SK-N-SH treated with all-trans-retinoic acid at 6 μM for 48 hours (cell line): ENCODE data around the gene SLC8A3.
A peak's percentile ranks its signal among the peaks of the same experiment; 100 is the strongest.

Source experiments
- ATAC-seq: fragments of 200-7000 bp; cut with Tn5 transposase; 3 replicates; pipeline ENCODE4 v1.9.1; 2020; ENCODE audit warnings: mild to moderate bottlenecking, moderate library complexity
- ARNTL ChIP-seq: fragments of 450-650 bp; formaldehyde crosslinking; IDR thresholded peaks from 2 replicates; pipeline ENCODE4 v1.5.0; 2020; ENCODE audit warnings: low read depth, mild to moderate bottlenecking, moderate library complexity, borderline replicate concordance
- BACH2 ChIP-seq: fragments of 250-450 bp; sonication (Bioruptor Pico); IDR thresholded peaks from 2 replicates; pipeline ENCODE4 v1.9.0; 2021; ENCODE audit warnings: mild to moderate bottlenecking, borderline replicate concordance
- CSDC2 ChIP-seq: fragments of 250-450 bp; sonication (Bioruptor Pico); IDR thresholded peaks from 2 replicates; pipeline ENCODE4 v1.5.0; 2020; ENCODE audit warnings: mild to moderate bottlenecking, moderate library complexity
- ESRRG ChIP-seq: fragments of 250-450 bp; sonication (Bioruptor Pico); IDR thresholded peaks from 2 replicates; pipeline ENCODE4 v1.6.1; 2021; ENCODE audit warnings: mild to moderate bottlenecking
- PATZ1 ChIP-seq: fragments of 250-450 bp; sonication (Bioruptor Pico); IDR thresholded peaks from 2 replicates; pipeline ENCODE4 v1.8.0; 2020; ENCODE audit warnings: mild to moderate bottlenecking, moderate library complexity, borderline replicate concordance
- POU6F1 ChIP-seq: fragments of 250-450 bp; sonication (Bioruptor Pico); IDR thresholded peaks from 2 replicates; pipeline ENCODE4 v1.8.0; 2021; ENCODE audit warnings: low read depth, mild to moderate bottlenecking, moderate library complexity, borderline replicate concordance
- PPARA ChIP-seq: fragments of 250-450 bp; sonication (Bioruptor Pico); IDR thresholded peaks from 2 replicates; pipeline ENCODE4 v1.5.0; 2020; ENCODE audit warnings: mild to moderate bottlenecking, borderline replicate concordance
- RARB ChIP-seq: fragments of 250-450 bp; sonication (Bioruptor Pico); IDR thresholded peaks from 2 replicates; pipeline ENCODE4 v1.8.0; 2021; ENCODE audit warnings: mild to moderate bottlenecking, moderate library complexity
- SNAI2 ChIP-seq: fragments of 250-450 bp; sonication (Bioruptor Pico); IDR thresholded peaks from 2 replicates; pipeline ENCODE4 v1.5.0; 2020; ENCODE audit warnings: mild to moderate bottlenecking, moderate library complexity
- TCF4 ChIP-seq: fragments of 250-450 bp; sonication (Bioruptor Pico); IDR thresholded peaks from 2 replicates; pipeline ENCODE4 v1.8.0; 2021; ENCODE audit warnings: mild to moderate bottlenecking, moderate library complexity, borderline replicate concordance
- TOX ChIP-seq: fragments of 250-450 bp; sonication (Bioruptor Pico); IDR thresholded peaks from 2 replicates; pipeline ENCODE4 v1.8.0; 2021; ENCODE audit warnings: mild to moderate bottlenecking, moderate library complexity, borderline replicate concordance
- TSHZ2 ChIP-seq: fragments of 250-450 bp; sonication (Bioruptor Pico); IDR thresholded peaks from 2 replicates; pipeline ENCODE4 v1.5.0; 2020; ENCODE audit warnings: mild to moderate bottlenecking, moderate library complexity
- ZC3H10 ChIP-seq: fragments of 250-450 bp; sonication (Bioruptor Pico); IDR thresholded peaks from 2 replicates; pipeline ENCODE4 v1.5.1; 2021; ENCODE audit warnings: mild to moderate bottlenecking, moderate library complexity
- ZFP30 ChIP-seq: fragments of 450-650 bp; formaldehyde crosslinking; IDR thresholded peaks from 2 replicates; pipeline ENCODE4 v1.5.0; 2022; ENCODE audit warnings: mild to moderate bottlenecking, moderate library complexity
- ZNF565 ChIP-seq: fragments of 450-650 bp; formaldehyde crosslinking; conservative IDR thresholded peaks from 2 replicates; pipeline ENCODE4 v1.5.0; 2020; ENCODE audit warnings: low read depth, mild to moderate bottlenecking, moderate library complexity
- ZNF8 ChIP-seq: fragments of 450-650 bp; formaldehyde crosslinking; IDR thresholded peaks from 2 replicates; pipeline ENCODE4 v1.5.0; 2020; ENCODE audit warnings: mild to moderate bottlenecking, moderate library complexity
- TF ChIP-seq, protein P1 (sequence below): fragments of 250-450 bp; sonication (Bioruptor Pico); IDR thresholded peaks from 2 replicates; pipeline ENCODE4 v1.5.1; 2020; ENCODE audit warnings: low read depth, mild to moderate bottlenecking, moderate library complexity
- TF ChIP-seq, protein P2 (sequence below): fragments of 250-450 bp; sonication (Bioruptor Pico); IDR thresholded peaks from 2 replicates; pipeline ENCODE4 v1.5.1; 2021; ENCODE audit warnings: mild to moderate bottlenecking, moderate library complexity

The SLC8A3 gene

DNA sequence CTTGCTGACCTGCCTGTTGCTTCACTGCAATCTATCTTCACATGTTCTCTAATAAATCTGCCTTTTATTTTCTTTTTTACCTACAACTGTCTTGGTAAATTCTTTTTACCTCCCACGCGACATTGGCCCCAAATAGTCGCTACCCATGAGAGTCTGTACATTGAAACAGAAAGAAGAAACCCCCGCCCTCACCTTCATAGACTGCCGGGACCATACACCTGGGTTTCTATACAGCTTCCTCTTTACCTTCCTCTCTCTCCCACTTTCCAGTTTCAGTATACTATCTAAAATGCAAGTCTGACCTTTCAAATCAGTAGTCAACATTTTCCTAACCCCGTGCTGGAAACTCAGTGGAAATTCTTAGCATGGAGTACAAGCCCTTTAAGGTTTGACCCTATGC is 4.8 kb downstream of the SLC8A3 start (continued):
- no peak for TF ChIP-seq PATZ1 (CRISPR knock-in tag)
- no peak for TF ChIP-seq ZFP30
- TF ChIP-seq ZNF565 (CRISPR knock-in tag) = no peak

GRCh38 chr14:70181276-70181675 is 7.5 kb downstream of the SLC8A3 start:
- TF ChIP-seq POU6F1 (CRISPR knock-in tag) (no peak), TCF4 (CRISPR knock-in tag) (peak; percentile 48; the same call in 1 of the 2 replicates)
- TF ChIP-seq, all 23 proteins: peak for 1
- no peak for ATAC-seq

DNA sequence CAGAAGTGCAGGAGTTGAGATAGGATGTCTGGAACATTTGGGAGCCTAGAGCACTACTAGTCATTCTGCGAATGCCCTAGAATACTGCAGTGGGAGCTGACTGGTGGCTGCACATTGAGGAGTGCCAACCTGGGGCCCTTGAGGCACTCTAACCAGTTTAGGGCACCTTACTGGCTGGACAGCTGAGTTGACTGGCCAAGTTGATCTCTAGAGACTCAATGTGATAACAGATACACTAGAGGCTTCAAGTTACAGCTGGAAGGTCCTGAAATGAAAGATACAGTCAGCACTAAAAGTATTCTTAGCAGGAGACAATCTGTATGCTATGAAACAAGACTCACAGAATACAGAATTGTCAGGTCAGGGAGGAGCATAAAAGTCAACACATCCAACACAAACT is 8.0 kb downstream of the SLC8A3 start:
- TF ChIP-seq CSDC2 (CRISPR knock-in tag) (no peak), BACH2 (CRISPR knock-in tag) (no peak)
- TF ChIP-seq, protein P1, sequence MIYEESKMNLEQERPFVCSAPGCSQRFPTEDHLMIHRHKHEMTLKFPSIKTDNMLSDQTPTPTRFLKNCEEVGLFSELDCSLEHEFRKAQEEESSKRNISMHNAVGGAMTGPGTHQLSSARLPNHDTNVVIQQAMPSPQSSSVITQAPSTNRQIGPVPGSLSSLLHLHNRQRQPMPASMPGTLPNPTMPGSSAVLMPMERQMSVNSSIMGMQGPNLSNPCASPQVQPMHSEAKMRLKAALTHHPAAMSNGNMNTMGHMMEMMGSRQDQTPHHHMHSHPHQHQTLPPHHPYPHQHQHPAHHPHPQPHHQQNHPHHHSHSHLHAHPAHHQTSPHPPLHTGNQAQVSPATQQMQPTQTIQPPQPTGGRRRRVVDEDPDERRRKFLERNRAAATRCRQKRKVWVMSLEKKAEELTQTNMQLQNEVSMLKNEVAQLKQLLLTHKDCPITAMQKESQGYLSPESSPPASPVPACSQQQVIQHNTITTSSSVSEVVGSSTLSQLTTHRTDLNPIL (CRISPR knock-in tag) = no peak
- ATAC-seq = no peak

DNA sequence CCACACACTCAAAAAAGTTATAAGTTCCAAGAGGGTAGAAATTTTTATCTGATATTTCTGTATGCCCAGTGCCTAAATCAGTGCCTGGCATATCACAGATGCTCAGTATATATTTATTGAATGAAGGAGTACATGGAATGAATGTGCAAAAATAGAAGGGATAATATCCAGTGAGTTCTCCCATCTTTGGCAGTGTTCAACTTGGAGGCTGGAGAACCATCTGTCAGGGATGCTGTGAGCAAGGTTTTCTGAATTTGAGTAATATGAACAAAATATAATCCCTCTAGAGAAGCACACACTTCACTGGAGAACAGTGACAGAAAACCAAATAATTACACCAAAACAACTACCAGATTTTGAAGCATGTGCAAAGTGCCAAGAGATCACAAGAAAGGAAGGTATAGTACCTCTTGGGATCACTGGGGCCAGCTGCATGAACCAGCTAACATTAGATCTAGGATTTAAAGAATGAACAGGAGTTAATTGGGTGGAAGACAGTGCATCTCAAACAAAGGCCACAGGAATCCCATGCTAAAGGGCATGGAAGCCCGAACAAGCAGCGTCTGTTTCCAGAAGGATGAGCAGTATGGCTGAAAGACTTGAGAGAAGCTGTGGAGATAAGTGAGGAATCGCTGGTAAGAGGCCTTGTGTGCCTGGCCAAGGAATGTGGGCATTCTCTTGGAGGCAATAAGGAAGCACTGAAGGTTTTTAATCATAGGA is 11.5 kb downstream of the SLC8A3 start:
- TF ChIP-seq TOX (CRISPR knock-in tag) (no peak), POU6F1 (CRISPR knock-in tag) (no peak), TSHZ2 (CRISPR knock-in tag) (no peak), RARB (CRISPR knock-in tag) (no peak), PPARA (no peak), ESRRG (CRISPR knock-in tag) (no peak), CSDC2 (CRISPR knock-in tag) (no peak), ARNTL (CRISPR knock-in tag) (no peak), ZNF565 (CRISPR knock-in tag) (no peak), BACH2 (CRISPR knock-in tag) (no peak), PATZ1 (CRISPR knock-in tag) (no peak), ZNF8 (CRISPR knock-in tag) (no peak), ZC3H10 (no peak), SNAI2 (no peak)
- TF ChIP-seq, protein P1 (CRISPR knock-in tag) = no peak
- TF ChIP-seq, protein P2, sequence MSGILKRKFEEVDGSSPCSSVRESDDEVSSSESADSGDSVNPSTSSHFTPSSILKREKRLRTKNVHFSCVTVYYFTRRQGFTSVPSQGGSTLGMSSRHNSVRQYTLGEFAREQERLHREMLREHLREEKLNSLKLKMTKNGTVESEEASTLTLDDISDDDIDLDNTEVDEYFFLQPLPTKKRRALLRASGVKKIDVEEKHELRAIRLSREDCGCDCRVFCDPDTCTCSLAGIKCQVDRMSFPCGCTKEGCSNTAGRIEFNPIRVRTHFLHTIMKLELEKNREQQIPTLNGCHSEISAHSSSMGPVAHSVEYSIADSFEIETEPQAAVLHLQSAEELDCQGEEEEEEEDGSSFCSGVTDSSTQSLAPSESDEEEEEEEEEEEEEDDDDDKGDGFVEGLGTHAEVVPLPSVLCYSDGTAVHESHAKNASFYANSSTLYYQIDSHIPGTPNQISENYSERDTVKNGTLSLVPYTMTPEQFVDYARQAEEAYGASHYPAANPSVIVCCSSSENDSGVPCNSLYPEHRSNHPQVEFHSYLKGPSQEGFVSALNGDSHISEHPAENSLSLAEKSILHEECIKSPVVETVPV (CRISPR knock-in tag) = no peak
- TF ChIP-seq, all 23 proteins: peak for 0
- ATAC-seq = no peak
